Inflammatory macrophage treated with lipopolysaccharide for 1 hour (primary cell): ENCODE results near the gene DARS2.
"Not testable (repeated sequence)": the region's sequence is repeated elsewhere in the genome, so short reads cannot be mapped to it uniquely, and the experiment has no call there.

Experiments
- DNase-seq, 2 donors: peaks; one replicate each; pipeline ENCODE4 v3.0.0-alpha.2; 2020 to 2022

The DARS2 gene

DNA sequence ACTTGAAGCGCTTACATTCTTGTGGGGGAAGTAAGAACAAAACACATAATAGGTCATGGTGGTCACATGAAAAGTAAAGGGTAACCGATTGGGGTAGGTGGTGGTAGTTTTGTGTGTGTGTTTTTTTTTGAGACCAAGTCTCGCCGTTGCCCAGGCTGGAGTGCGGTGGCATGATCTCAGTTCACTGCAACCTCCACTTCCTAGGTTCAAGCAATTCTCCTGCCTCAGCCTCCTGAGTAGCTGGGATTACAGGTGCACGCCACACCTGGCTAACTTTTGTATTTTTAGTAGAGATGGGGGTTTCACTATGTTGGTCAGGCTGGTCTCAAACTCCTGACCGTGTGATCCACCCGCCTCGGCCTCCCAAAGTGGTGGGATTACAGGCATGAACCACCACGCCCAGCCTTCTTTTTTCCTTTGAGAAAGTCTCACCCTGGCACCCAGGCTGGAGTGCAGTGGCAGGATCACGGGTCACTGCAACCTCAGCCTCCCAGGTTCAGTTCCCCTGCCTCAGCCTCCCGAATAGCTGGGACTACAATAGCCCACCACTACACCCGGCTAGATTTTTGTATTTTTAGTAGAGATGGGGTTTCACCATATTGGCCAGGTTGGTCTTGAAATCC lies 37.8 kb downstream of the DARS2 start:
- DNase-seq = not testable (repeated sequence)

DNA sequence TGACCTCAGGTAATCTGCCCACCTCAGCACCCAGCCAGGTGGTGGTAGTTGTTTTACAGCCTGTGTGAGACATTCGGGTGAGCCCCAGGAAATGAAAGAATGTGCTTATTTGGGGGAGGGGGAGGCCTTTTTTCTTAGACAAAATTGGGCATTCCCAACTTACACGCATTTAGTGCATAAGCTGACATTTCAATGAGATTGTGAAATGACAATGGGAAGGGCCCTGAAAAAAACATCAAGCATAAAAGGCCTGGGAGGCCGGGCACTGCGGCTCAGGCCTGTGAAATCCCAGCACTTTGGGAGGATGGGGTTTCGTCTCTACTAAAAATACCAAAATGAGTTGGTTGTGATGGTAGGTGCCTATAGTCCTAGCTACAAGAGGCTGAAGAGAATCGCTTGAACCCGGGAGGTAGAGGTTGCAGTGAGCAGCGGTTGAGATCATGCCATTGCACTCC lies 38.3 kb downstream of the DARS2 start:
- DNase-seq = peak in 1 of 2 donors; percentile 16

DNA sequence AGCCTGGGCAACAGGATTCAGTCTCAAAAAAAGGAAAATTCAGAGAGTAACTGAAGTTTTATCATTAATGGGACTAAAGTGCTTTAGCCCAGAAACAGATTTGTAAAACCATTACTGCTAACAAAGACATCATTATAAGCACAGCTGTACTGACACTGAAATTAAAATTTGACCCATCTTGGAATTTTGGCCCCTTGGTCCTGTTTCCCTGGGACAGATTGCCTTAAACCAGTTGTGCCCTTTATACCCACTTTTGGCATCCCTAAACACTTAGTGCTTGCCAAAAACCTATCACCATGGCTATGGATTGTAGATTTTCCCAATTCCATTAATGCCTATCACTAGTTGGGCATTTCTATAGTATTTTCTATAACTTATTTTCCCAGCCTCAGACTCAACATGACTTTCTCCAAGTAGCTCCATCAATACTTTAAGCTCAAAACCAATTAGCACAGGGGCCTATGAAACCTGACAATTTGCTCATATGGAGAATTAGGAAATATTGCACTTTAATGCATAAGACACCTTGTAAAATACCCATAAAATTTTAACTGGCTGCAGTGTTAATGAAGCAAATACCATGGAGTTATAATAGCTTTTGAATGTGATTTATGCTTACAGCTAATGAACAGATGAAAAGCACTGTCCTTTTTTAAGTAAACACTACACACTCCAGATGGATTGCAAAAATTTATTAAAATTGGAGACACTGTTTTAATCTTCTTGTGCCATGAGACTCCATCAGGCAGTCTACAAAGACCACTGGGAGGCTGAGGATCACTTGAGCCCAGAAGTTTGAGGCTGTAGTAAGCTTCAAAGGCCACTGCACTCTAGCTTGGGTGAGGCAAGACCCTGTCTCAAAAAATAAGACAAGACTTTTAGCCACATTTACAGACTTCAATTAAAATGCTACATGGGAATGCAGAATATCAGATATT lies 39.0 kb downstream of the DARS2 start:
- no peak for DNase-seq

DNA sequence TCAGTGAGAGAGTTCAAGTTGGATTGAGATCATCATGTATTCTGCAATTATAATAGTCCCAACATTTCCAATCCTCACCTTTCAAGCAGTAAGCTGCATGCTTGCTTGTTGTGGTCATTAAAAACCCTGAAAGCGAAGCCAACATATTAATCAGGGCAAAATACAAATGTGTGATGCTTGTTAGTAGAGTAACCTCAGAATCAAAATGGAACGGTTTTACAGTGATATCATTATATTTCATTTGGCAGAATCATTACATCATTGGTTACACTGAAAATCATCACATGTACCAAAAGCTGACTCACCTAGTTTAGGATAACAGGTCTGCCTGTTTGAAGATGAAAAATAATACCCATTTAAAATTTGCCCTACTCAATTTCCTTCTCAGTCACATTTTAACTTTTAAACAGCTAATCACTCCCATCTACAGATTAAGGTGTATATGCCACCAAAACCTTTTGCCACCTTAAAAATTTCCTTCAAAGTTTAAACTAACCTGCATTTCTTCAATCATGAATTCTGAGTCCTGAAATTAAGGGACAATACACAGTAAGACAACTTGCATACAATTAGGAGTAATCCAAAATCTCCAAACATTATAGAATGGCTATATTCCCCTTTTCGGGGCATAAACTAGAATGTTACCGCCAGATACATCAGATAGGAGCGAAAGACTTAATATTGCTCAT lies 39.9 kb downstream of the DARS2 start:
- DNase-seq = no peak

DNA sequence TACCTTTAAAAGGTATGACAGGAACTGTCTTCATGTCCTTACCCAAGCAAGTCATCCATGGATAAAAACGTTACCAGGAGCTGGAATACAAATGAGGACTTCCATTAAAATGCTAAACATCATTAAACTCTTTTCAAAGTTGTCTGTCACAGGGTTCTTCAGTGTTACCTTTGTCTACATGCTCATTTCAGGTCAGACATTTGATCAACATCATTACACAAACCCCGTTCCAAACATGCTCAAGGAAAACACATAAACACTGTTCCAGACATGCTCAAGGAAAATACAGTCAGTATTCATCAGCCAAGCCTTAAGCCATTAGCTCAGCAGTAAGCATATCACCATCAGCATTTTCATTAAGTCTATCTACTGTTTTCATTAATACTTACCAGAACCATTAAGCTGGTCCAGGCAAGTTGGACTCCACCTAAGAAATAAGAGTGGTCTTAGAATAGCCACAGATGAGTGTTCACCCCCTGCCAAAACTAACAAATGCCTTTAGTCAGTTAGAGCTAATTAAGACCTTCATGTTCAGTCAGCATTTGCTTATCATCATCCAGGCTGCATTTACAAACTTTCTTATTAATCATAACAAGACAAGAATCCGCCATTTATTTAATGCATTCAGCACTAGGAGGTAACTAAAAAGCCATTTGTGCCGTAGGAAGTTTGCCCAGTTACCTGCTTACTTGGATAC lies 41.1 kb downstream of the DARS2 start:
- DNase-seq = no peak

DNA sequence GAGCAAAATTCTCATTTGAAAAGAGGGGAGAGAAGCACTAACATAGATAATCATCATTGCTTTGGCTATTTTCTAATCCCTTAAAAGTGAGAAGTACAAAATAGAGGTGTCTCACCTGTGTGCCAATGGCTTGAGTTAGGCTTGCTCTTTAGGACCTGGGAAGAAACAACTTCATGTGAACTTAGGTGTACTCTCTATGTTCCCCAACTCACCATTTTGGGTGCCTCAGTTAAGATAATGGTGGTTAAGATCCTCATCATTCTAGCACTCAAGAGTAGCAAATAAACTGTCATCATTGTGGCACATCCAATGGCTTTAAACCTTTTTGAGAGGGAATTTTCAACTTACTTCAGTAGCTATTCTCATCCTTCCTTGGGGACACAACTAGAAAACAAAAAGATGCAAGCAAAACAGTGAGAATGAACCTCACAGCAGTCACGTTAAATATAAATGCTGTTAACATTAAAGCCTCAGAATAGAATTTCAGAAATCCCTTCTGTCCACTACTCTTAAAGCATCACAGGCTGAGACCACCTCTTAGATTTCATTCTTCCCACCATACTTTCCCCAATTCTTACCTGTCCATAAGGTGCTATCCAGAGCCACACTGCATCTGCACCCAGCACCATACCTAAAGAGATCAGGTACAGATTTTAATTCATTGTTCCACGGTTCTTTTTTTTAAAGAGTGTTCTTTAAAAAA lies 42.1 kb downstream of the DARS2 start:
- no peak for DNase-seq

DNA sequence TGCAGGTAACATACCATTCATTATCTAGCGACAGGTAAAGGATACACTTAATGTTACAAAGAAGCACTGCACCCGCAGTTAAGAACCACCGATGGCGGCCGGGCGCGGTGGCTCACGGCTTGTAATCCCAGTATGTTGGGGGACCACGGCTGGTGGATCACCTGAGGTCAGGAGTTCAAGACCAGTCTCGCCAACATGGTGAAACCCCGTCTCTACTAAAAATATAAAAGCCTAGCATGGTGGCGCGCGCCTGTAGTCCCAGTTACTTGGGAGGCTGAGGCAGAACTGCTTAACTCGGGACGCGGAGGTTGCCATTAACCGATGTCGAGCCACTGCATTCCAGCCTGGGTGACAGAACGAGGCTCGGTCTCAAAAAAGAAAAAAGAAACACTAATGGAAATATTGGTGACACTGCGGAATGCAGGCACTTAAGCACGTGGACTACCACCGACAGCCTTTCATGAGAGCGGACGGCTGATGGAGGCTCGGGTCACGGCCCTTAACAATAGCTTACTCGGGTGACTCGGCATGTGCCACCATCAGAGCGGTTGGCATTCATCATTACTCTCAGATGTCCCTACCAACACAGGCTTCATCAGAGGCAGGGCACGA lies 42.8 kb downstream of the DARS2 start:
- no peak for DNase-seq

DNA sequence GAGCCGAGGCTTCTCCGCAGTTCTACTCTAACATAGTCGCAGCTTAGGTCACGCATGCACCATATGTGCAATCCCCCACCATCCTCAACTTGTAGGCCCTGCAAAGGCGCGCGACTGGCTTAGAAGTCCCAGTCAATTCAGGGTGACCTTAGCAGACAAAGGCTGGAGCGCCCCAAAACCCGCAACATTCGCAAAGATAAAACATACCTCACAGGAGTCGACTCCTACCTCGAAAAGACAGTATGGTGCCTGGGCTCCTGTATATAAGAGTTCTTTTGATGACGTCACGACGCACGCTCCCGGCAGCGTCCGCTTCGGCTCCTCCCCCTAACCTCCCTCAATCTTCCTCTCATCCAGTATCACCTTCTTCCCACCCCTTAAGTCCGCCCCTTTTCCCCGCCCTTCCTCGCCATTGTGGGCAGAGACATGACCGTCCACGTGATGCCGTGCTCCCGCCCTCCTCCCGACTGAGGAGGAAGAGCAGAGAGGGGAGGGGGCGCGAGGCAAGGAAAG lies 43.3 kb downstream of the DARS2 start, which contains the start of gene GAS5:
GAS5 (minus strand) TSS at position 237 of the 513 bp plus-strand sequence.
- DNase-seq = peak; percentile 98 to 99

DNA sequence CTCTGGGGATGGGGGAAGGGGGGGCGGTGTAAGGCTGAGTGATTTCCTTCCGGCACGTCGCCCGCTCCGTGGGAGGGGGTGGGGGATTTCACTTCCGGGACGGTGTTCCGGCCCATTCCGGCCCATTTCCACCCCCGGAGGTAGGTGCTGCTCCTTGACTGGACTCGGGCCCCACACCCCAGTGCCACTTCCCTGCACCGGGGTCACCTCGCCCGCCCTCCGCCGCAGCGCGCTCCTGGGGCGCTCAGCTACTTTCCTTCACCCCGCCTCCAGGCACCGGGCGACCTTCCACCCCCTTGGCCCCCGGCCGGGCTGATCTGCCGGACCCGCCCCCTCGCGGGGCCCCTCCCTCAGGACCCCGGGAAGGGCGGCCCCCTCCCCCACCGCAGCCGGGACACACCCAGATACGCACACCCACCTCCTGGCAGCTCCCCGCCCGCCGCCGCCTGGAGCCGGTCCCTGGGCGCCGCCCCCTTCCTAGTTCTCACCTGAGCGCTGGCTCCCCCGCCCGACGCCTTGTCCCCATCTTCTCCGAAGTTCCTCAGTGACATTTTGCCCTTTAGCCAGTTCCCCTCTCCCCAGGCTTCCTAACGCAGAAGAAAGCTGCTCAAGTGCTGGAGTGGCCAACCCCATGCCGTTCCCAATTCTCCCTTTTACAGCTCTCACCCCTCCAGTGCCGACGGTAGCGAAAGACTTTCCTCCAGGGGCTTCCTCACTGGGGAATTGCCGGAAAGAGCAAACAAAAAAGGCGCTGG lies 44.0 kb downstream of the DARS2 start, which contains the start of gene ZBTB37:
ZBTB37 (plus strand) TSS at position 115 of the 755 bp plus-strand sequence. CDS start 1,846 bp downstream, outside the sequence.
- peak; percentile 33 to 59 for DNase-seq

DNA sequence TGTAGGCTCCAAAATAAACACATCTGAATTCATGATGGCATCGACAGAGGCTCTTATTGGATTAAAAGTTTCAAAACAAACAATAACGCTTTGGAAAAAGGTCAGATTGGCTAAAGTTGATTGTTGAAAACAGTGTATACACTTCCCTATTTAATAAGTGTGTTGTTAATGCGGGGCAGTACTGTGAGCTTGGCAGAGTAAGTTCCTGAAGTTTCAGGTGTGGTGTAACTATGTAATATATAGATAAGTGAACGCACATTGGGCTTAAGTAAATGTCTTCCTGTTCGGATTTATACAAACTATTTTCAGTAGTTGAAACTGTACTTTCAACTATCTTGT lies 44.5 kb downstream of the DARS2 start:
- peak in 1 of 2 donors; percentile 32 for DNase-seq

DNA sequence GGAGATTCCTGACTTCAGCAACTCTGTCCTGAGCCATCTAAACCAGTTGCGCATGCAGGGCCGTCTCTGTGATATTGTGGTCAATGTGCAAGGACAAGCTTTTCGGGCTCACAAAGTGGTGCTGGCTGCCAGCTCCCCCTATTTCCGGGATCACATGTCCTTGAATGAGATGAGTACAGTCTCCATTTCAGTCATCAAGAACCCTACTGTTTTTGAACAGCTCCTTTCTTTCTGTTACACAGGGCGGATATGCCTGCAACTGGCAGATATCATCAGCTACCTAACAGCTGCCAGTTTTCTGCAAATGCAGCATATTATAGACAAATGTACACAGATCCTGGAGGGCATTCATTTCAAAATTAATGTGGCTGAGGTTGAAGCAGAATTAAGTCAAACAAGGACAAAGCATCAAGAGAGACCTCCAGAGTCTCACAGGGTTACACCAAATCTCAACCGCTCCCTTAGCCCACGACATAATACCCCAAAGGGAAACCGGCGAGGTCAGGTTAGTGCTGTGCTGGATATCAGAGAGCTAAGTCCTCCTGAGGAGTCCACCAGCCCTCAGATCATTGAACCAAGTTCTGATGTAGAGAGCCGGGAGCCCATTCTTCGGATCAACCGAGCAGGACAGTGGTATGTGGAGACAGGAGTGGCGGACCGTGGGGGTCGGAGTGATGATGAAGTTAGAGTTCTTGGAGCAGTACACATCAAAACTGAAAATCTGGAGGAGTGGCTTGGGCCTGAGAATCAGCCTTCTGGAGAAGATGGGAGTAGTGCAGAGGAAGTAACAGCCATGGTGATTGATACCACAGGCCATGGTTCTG lies 46.0 kb downstream of the DARS2 start:
- no peak for DNase-seq

DNA sequence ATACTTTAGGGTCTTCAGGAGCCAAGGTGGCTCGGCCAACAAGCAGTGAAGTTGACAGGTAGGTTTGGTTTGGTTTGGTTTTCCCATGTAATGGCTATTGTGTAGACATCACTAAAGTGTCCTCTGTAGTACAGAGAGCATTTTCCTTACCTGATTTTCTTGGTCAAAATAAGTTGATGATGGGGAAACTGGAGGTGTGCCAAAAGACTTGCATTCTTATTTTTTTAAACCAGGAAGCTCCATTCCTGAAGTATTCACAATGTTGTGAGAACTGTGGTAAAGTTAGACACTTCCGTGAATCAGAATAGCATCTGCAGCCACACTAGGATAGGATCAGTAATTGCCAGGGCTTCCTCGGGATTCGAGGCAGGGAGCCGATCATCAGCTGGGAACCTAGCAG lies 46.6 kb downstream of the DARS2 start:
- DNase-seq = no peak

DNA sequence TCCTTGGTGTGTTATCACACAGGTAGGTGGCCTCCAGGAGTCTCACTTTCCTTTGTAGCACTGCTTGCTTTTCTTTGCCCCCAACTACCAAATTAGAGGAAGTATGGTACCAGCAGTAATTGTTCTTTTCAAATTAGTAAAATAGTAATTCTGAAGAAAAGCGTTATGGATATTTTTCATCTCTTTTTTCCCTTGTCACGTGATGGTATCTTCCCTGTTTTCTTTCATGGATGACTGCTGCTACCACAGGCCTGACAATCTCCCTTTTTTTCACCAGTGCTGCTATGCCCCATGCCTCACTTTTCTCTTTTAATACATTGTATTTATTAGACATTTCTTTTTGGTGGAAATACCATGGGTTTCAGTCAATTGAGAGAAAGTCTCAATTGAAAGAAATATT lies 47.0 kb downstream of the DARS2 start:
- no peak for DNase-seq

DNA sequence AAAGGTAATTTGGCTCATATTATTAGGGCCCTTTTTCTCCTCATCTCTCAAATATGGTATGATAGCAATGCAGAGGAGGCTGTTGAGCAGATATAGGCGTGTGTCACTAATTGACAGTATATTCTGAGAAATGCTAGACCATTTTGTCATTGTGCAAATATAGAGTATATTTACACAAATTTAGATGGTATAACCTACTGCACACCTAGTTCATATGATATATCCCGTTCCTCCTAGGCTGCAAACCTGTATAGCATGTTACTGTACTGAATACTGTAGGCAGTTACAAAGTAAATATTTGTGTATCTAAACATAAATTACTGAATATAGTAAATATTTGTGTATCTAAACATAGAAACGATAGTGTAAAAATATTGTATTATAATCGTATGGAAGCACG lies 52.3 kb downstream of the DARS2 start:
- no peak for DNase-seq

DNA sequence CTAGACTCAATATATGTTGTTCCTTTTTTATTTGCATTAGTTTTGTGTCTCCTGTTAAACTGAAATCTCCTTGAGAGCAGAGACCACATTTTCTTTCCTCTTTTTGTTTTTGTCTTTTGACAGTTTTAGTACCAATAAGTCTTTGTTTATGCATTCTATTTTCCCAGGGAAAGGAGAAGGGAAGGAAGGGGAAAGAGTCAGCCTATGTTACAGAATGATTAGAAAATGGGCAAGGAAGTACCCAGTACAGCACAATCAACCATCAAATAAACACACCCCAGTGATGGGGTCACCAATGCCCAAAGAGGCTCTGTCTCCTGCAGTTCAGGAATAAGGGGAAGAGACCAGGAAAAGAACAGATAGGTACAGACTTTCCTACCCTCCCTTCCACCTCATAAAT lies 53.8 kb downstream of the DARS2 start:
- no peak for DNase-seq

DNA sequence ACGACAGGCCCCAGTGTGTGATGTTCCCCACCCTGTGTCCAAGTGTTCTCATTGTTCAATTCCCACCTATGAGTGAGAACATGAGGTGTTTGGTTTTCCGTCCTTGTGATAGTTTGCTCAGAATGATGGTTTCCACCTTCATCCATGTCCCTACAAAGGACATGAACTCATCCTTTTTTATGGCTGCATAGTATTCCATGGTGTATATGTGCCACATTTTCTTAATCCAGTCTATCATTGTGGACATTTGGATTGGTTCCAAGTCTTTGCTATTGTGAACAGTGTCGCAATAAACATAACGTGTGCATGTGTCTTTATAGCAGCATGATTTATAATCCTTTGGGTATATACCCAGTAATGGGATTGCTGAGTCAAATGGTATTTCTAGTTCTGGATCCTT lies 56.6 kb downstream of the DARS2 start:
- not testable (repeated sequence) for DNase-seq

DNA sequence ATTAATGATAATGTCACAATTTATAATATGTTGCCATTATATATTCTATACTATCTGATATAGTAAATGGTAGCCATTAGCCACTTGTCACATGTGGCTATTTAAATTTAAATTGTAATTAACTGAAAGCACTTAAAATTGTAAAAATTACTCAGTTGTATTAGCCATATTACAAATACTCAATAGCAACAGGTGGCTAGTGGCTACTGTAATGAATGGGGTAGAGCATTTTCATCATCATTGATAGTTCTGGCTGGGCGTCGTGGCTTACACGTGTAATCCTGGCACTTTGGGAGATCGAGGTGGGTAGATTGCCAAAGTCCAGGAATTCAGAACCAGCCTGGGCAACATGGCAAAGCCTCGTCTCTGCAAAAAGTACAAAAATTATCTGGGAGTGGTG lies 60.2 kb downstream of the DARS2 start:
- no peak for DNase-seq

DNA sequence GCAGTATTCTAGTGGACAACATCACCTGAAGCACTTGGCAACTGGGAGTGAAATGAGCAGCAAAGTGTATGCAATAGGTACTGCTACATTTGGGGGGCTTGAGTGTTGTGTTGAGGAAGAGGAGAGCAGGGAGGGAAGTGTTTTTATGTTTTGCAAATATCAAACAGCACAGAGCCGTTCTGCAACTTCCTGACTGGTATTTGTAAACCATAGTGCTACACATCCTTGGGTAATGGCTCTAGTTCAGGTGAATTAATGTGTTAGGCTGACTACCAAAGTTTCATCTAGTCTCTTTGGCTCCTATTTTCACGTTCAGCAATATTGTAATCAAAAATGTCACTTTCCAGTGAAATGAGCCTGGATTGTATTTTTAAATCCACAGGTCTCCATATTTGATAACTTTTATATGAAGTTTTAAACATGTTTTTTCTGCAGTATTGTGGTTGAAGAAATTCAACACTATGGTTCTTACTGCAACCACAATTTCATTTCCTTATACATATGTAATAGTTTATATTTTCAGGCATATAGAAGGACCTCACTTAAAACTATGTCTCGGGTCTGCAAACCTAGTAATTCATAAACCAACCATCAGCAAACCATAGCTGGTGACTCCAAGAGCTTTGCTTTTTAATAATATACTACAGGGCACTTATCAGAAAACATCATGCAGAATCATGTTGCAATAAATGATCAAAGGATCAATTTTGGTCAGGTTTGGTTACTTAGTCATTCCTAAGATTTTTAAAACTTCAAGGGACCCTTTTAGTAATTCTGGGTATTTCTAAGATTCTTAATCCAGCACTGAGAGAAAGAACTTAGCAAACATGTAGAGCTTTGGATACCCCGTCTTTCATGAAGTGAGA lies 62.5 kb downstream of the DARS2 start:
- DNase-seq = no peak

DNA sequence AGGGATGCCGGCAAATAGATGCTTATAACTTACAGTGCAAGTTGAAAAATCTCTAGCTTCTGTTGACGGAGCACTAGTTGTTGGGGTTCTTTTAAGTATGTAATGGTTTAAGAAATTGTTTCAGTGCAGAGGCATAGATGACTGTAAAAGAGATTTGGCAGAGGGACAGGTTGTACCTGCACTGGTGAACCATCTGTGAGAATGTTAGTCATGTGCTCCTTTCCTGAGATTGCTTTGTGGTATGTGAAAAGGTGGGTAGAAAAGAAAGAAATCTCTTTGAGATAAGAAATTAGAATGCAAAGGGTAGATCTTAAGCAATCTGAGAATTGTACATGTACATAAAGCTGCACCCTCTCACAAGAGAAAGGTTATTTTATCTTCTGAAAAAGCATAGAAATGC lies 63.2 kb downstream of the DARS2 start:
- no peak for DNase-seq
